Bronchial epithelial cell (primary cell): Measurements from ENCODE around the gene DZANK1. TPM values are rescaled to one million over a fixed set of nuclear protein-coding genes. Genes with fewer than 3 reads are reported as not detected.

ENCODE experiments used
- DNase-seq: peaks from one replicate; pipeline ENCODE4 v3.0.0-alpha.2; 2010; ENCODE audit warnings: low read depth
- FAIRE-seq: peaks from 2 replicates; lab custom pipeline; 2011; peaks lifted over from hg19 to GRCh38; lab: Jason Lieb, UNC
- H3K27me3 ChIP-seq: 2 replicates; pipeline ENCODE4 v1.5.1; 2011; ENCODE audit warnings: low read length; ENCODE audit not compliant: control insufficient read depth, insufficient read depth
- H3K36me3 ChIP-seq: 2 replicates; pipeline ENCODE4 v1.5.1; 2011; ENCODE audit warnings: low read length; ENCODE audit not compliant: control insufficient read depth, insufficient read depth
- H3K4me3 ChIP-seq: 2 replicates; pipeline ENCODE4 v1.5.1; 2011; ENCODE audit warnings: mild to moderate bottlenecking, low read depth, low read length, control low read depth
- total RNA-seq: library from RNA; depleted of rRNA; stranded (reverse); fragments of >200 nt; gene quantifications from 2 replicates; pipeline ENCODE4 v1.2.1, GENCODE V29; 2014
- TF ChIP-seq, protein P1 (sequence below): IDR thresholded peaks from 2 replicates; pipeline ENCODE4 v1.5.1; 2011; ENCODE audit warnings: mild to moderate bottlenecking, moderate library complexity, low read length, control low read depth, inconsistent platforms; ENCODE audit not compliant: insufficient read depth, severe bottlenecking

The DZANK1 gene
- total RNA-seq, 1 donor from 2014 or later: 0.26 TPM

DNA sequence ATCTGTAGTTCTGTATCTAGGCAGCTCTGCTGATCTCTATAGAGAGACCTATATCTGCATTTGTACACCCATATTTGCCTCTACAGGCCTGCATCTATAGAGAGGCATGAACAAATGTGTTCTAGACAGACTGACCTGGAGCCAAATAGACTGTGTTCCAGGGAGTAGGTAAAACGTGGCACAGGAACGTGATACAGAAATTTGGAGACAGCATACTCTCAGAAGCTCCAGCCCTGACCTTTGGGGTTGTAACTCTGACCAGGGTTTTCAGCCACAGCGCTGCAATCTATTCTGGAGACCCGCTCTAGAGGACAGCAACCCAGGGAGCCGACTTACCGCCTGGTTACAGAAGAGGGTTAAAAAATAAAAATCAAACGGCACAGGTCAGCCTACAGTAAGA is 29.2 kb upstream of the DZANK1 start:
- TF ChIP-seq, protein P1, sequence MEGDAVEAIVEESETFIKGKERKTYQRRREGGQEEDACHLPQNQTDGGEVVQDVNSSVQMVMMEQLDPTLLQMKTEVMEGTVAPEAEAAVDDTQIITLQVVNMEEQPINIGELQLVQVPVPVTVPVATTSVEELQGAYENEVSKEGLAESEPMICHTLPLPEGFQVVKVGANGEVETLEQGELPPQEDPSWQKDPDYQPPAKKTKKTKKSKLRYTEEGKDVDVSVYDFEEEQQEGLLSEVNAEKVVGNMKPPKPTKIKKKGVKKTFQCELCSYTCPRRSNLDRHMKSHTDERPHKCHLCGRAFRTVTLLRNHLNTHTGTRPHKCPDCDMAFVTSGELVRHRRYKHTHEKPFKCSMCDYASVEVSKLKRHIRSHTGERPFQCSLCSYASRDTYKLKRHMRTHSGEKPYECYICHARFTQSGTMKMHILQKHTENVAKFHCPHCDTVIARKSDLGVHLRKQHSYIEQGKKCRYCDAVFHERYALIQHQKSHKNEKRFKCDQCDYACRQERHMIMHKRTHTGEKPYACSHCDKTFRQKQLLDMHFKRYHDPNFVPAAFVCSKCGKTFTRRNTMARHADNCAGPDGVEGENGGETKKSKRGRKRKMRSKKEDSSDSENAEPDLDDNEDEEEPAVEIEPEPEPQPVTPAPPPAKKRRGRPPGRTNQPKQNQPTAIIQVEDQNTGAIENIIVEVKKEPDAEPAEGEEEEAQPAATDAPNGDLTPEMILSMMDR: no peak
- H3K27me3 ChIP-seq: no peaks in the 10 kb centered on the region
- peak overlapping the region; percentile 73 for H3K4me3 ChIP-seq
- no peak for FAIRE-seq
- peak; percentile 12 for DNase-seq
- no peaks in the 10 kb centered on the region for H3K36me3 ChIP-seq

DNA sequence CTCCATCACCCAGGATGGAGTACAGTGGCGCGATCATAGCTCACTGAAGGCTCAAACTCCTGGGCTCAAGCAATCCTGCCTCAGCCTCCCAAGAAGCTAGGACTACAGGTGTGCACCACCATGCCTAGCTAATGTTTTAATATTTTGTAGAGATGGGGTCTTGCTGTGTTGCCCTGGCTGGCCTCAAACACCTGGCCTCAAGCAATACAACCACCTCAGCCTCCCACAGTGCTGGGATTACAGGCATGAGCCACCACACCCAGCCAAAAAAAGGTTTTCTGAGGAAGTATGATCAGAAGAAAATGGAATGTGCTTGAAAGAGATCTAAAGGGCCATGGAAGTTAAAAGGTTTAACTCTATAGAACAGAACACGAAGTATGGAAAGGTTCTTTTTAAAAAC is 21.5 kb upstream of the DZANK1 start:
- Histone ChIP-seq H3K36me3 (no peaks in the 10 kb centered on the region), H3K4me3 (no peak overlapping the region), H3K27me3 (no peaks in the 10 kb centered on the region)
- FAIRE-seq (no peak), DNase-seq (no peak)
- TF ChIP-seq, protein P1: no peak

DNA sequence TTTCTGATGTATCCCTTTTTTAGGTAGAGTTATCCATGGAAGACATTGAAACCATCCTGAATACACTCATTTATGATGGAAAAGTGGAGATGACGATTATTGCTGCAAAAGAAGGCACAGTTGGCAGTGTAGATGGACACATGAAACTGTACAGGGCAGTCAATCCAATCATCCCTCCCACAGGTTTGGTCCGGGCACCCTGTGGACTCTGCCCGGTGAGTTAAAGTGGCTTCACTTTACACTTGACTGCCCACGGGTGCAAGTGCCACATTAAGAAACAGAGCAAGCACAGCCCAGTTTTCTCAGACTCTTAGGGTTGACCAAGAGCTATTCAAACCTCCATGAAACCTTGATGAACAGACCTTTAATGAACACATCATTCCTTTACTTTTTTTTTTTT is 14.8 kb upstream of the DZANK1 start:
- no peak for FAIRE-seq
- no peaks in the 10 kb centered on the region for H3K27me3 ChIP-seq
- DNase-seq: no peak
- TF ChIP-seq, protein P1: no peak
- H3K4me3 ChIP-seq: no peak overlapping the region
- H3K36me3 ChIP-seq: peaks cover 2% of the 10 kb centered on the region

DNA sequence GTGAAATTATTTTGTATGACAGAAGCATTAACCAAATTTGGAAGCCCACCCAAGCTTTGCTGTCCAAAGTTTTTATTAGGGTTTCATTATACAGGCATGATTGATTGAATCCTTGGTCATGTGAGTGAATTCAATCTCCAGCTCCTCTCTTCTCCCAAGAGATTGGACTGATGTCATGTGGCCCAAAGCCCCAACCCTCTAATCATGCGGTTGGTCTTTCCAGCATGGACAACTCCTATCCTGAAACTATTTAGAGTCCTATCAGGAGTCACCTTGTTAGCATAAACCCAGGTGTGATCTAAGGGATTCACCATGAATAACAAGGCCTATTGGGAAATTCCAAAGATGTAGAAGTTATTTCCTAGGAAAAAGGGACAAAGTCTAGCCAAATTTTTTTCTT is 11.0 kb upstream of the DZANK1 start:
- DNase-seq (no peak), FAIRE-seq (no peak)
- TF ChIP-seq, protein P1: no peak
- Histone ChIP-seq H3K4me3 (no peak overlapping the region), H3K27me3 (no peaks in the 10 kb centered on the region), H3K36me3 (peaks cover 3% of the 10 kb centered on the region)

DNA sequence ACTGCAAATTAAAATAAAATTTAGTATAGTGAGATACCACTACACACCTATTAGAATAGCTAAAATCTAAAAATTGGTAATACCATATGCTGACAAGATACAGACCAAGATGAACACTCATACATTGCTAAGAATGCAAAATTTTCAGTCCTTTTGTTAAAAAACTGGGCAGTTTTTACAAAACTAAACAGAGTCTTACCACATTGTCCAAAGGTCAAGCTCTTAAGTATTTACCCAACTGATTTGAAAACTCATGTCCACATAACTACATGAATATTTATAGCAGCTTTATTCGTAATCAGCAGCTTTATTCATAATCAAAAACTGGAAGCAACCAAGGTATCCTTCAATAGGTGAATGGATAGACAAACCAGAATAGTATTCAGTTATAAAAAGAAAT is 10.4 kb upstream of the DZANK1 start:
- no peak overlapping the region for H3K4me3 ChIP-seq
- peaks cover 3% of the 10 kb centered on the region for H3K36me3 ChIP-seq
- DNase-seq (no peak), FAIRE-seq (no peak)
- TF ChIP-seq, protein P1: no peak
- no peaks in the 10 kb centered on the region for H3K27me3 ChIP-seq

DNA sequence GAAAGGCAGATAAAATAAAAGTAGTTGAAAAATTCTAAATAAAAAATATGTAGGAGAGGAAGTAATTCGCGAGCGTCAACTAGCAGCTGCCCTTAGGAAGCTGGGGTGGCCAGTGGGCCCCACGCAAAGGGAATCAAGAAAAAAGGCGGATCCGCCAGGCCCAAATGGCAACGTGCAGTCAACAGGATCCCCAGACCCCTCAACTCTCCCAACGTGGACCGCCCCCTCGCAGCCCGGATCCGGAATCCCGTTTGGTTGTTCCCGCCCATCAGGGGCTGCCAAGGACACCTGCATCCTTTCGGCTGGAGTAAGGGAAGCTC is 296 bp downstream of the DZANK1 start:
- TF ChIP-seq, protein P1: no peak
- no peak for DNase-seq
- Histone ChIP-seq H3K36me3 (no peaks in the 10 kb centered on the region), H3K27me3 (no peaks in the 10 kb centered on the region), H3K4me3 (peak overlapping the region; percentile 71)
- FAIRE-seq: no peak
